CD4-positive, alpha-beta T cell treated with Interleukin-15 for 4 hours (primary cell): ENCODE data around the gene OR2B6.
"Not testable (repeated sequence)": the region's sequence is repeated elsewhere in the genome, so short reads cannot be mapped to it uniquely, and the experiment has no call there.

ENCODE experiments used
- DNase-seq: peaks from one replicate; pipeline ENCODE4 v3.0.0-alpha.2; 2020; ENCODE audit warnings: low spot score

OR2B6 gene

GRCh38 chr6:27956941-27957340 lies at the start of gene OR2B6:
Gene OR2B6 (plus strand): TSS chr6:27957241. CDS start chr6:27957241, 0 bp downstream.
- DNase-seq, result no peak

- no peak for DNase-seq
Measured at GRCh38 chr6:27908017-27908416, 49.0 kb upstream of the OR2B6 start.

GRCh38 chr6:27911956-27912446 lies 45.0 kb upstream of the OR2B6 start, which contains the start of gene OR2B2:
Gene OR2B2 (minus strand): TSS chr6:27912396. CDS start chr6:27912319, 77 bp downstream.
- DNase-seq, result no peak

GRCh38 chr6:27922949-27923348 lies 34.1 kb upstream of the OR2B6 start:
- DNase-seq, result no peak

- DNase-seq, result no peak
Measured at GRCh38 chr6:27924179-27924578, 32.9 kb upstream of the OR2B6 start.

- DNase-seq, result not testable (repeated sequence)
Measured at GRCh38 chr6:27928041-27928440, 29.0 kb upstream of the OR2B6 start.

- DNase-seq, result not testable (repeated sequence)
Measured at GRCh38 chr6:27929930-27930329, 27.1 kb upstream of the OR2B6 start.

- DNase-seq, result no peak
Measured at GRCh38 chr6:27931209-27931608, 25.8 kb upstream of the OR2B6 start.

- no peak for DNase-seq
Measured at GRCh38 chr6:27940766-27941165, 16.3 kb upstream of the OR2B6 start.

GRCh38 chr6:27943072-27943471 lies 14.0 kb upstream of the OR2B6 start:
- not testable (repeated sequence) for DNase-seq

- no peak for DNase-seq
Measured at GRCh38 chr6:27948237-27948636, 8.8 kb upstream of the OR2B6 start.

GRCh38 chr6:27951040-27951439 lies 6.0 kb upstream of the OR2B6 start:
- no peak for DNase-seq

GRCh38 chr6:27957516-27957915 lies 475 bp downstream of the OR2B6 start:
- no peak for DNase-seq

- DNase-seq, result no peak
Measured at GRCh38 chr6:27962506-27962905, 5.5 kb downstream of the OR2B6 start.

GRCh38 chr6:27966044-27966443 lies 9.0 kb downstream of the OR2B6 start:
- no peak for DNase-seq

- DNase-seq, result no peak
Measured at GRCh38 chr6:27966816-27967426, 9.9 kb downstream of the OR2B6 start.

- no peak for DNase-seq
Measured at GRCh38 chr6:27970444-27970843, 13.4 kb downstream of the OR2B6 start.

- DNase-seq, result no peak
Measured at GRCh38 chr6:27972750-27973149, 15.7 kb downstream of the OR2B6 start.

GRCh38 chr6:27977387-27977786 lies 20.3 kb downstream of the OR2B6 start:
- no peak for DNase-seq

GRCh38 chr6:27978705-27979104 lies 21.7 kb downstream of the OR2B6 start:
- no peak for DNase-seq

GRCh38 chr6:27980111-27980510 lies 23.1 kb downstream of the OR2B6 start:
- no peak for DNase-seq

- DNase-seq, result no peak
Measured at GRCh38 chr6:27986928-27987725, 30.1 kb downstream of the OR2B6 start.

GRCh38 chr6:27994616-27995015 lies 37.6 kb downstream of the OR2B6 start:
- no peak for DNase-seq
